Neural progenitor cell (in vitro differentiated cells): ENCODE measurements around the gene CLSTN2. TPM values are rescaled to one million over a fixed set of nuclear protein-coding genes. Genes with fewer than 3 reads are reported as not detected.

ENCODE experiments used
- DNase-seq: peaks from one replicate; pipeline ENCODE4 v3.0.0-alpha.2; 2016; ENCODE audit warnings: low spot score
- H2AFZ ChIP-seq: fragments of 200-600 bp; sonication (generic); replicated peaks from 2 replicates; pipeline ENCODE4 v1.6.1; 2016; ENCODE audit warnings: antibody characterized with exemption
- H3F3A ChIP-seq: fragments of 200-600 bp; sonication (generic); 2 replicates; pipeline ENCODE4 v1.6.1; 2016; ENCODE audit warnings: antibody characterized with exemption, low read depth
- H3K27ac ChIP-seq: fragments of 200-600 bp; sonication (generic); 2 replicates; pipeline ENCODE4 v1.5.1; 2016; ENCODE audit warnings: mild to moderate bottlenecking
- H3K27me3 ChIP-seq: fragments of 200-600 bp; sonication (generic); 2 replicates; pipeline ENCODE4 v1.6.1; 2016; ENCODE audit warnings: mild to moderate bottlenecking, moderate library complexity
- H3K36me3 ChIP-seq: fragments of 200-600 bp; sonication (generic); 2 replicates; pipeline ENCODE4 v1.5.1; 2016
- H3K4me1 ChIP-seq: fragments of 200-600 bp; sonication (generic); 2 replicates; pipeline ENCODE4 v1.6.1; 2016; ENCODE audit warnings: mixed run types
- H3K4me2 ChIP-seq: fragments of 200-600 bp; sonication (generic); 2 replicates; pipeline ENCODE4 v1.6.1; 2016
- H3K4me3 ChIP-seq: fragments of 200-600 bp; sonication (generic); 2 replicates; pipeline ENCODE4 v1.5.1; 2016
- H3K79me2 ChIP-seq: fragments of 200-600 bp; sonication (generic); 2 replicates; pipeline ENCODE4 v1.6.1; 2016; ENCODE audit warnings: low read depth
- H3K9ac ChIP-seq: fragments of 200-600 bp; sonication (generic); 2 replicates; pipeline ENCODE4 v1.6.1; 2016
- H3K9me3 ChIP-seq: fragments of 200-600 bp; sonication (generic); 2 replicates; pipeline ENCODE4 v1.5.1; 2016; ENCODE audit warnings: low read depth
- H4K20me1 ChIP-seq: fragments of 200-600 bp; sonication (generic); 2 replicates; pipeline ENCODE4 v1.6.1; 2016; ENCODE audit warnings: low read depth
- H3K27ac Mint-ChIP-seq: 3 replicates; pipeline ENCODE4 v1.8.0; 2021; ENCODE audit warnings: mixed read lengths
- H3K27me3 Mint-ChIP-seq: 2 replicates; pipeline ENCODE4 v1.8.0; 2022; ENCODE audit warnings: low read depth, mild to moderate bottlenecking, inconsistent platforms, moderate library complexity, mixed read lengths; ENCODE audit not compliant: insufficient read depth
- H3K36me3 Mint-ChIP-seq: 3 replicates; pipeline ENCODE4 v1.8.0; 2021; ENCODE audit warnings: mixed read lengths
- H3K4me1 Mint-ChIP-seq: 3 replicates; pipeline ENCODE4 v1.8.0; 2021; ENCODE audit warnings: mixed read lengths
- H3K4me3 Mint-ChIP-seq: 3 replicates; pipeline ENCODE4 v1.8.0; 2021; ENCODE audit warnings: mild to moderate bottlenecking, moderate library complexity, mixed read lengths
- H3K9me3 Mint-ChIP-seq: 3 replicates; pipeline ENCODE4 v1.8.0; 2020; ENCODE audit warnings: mixed read lengths
- EZH2 ChIP-seq: fragments of 200-600 bp; sonication (generic); IDR thresholded peaks from 2 replicates; pipeline ENCODE4 v1.6.1; 2017; ENCODE audit warnings: antibody characterized with exemption, mild to moderate bottlenecking, moderate library complexity
- EZH2phosphoT487 ChIP-seq: fragments of 200-600 bp; sonication (generic); IDR thresholded peaks from 2 replicates; pipeline ENCODE4 v1.6.1; 2017; ENCODE audit warnings: antibody characterized with exemption
- total RNA-seq: library from RNA; depleted of rRNA; stranded (reverse); fragments of >200 nt; gene quantifications from 2 replicates; pipeline ENCODE4 v1.2.3, GENCODE V29; 2015; ENCODE audit warnings: low replicate concordance
- TF ChIP-seq, protein P1 (sequence below): fragments of 200-600 bp; sonication (generic); IDR thresholded peaks from 2 replicates; pipeline ENCODE4 v1.5.1; 2017; ENCODE audit warnings: antibody characterized with exemption, mild to moderate bottlenecking

The CLSTN2 gene
- total RNA-seq, 1 donor from 2014 or later, result 0.22 TPM

DNA sequence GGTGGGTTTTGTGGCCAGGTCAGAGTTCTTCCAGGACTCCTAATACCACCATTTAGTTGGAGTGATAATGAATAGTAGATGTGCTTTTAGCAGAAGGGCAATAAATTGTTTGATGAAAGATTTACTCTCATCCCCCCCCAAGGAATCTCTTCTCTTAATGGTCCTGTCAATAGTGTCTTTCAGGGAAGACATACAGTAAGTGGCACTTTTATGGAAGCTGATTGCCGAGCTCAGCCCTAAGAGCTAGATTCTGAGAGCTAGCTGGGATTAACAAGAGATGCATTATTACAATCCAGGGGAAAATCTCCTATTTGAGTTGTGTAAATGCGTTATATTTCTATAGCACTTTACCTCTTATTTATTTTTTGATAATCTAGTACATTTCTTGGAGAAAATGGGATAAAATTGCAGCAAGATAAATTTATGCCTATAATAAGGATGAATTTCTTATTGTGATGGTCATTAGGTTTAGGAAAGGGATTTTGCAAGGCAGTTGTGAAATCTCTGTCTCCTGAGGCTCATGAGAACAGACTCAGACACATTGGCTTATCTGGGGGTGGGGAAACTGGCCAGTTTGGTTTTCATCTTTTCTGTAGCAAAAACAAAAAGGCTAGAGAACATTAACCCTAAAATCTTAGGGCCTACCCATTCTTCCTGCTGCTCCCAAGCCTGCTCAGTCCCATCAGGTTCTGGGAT lies 41.6 kb upstream of the CLSTN2 start:
- Histone ChIP-seq H3F3A (no peaks in the 10 kb centered on the region), H4K20me1 (no peaks in the 10 kb centered on the region), H3K9me3 (no peaks in the 10 kb centered on the region), H3K79me2 (no peaks in the 10 kb centered on the region), H3K4me2 (no peak overlapping the region), H3K27ac (no peak overlapping the region), H3K9ac (no peak overlapping the region), H3K4me1 (no peaks in the 10 kb centered on the region), H3K27me3 (no peaks in the 10 kb centered on the region), H3K4me3 (no peak overlapping the region), H2AFZ (no peak overlapping the region), H3K36me3 (no peaks in the 10 kb centered on the region)
- no peak for DNase-seq
- no peak overlapping the region for H3K27ac Mint-ChIP-seq
- no peak overlapping the region for H3K4me3 Mint-ChIP-seq
- no peak for TF ChIP-seq EZH2
- TF ChIP-seq, protein P1, sequence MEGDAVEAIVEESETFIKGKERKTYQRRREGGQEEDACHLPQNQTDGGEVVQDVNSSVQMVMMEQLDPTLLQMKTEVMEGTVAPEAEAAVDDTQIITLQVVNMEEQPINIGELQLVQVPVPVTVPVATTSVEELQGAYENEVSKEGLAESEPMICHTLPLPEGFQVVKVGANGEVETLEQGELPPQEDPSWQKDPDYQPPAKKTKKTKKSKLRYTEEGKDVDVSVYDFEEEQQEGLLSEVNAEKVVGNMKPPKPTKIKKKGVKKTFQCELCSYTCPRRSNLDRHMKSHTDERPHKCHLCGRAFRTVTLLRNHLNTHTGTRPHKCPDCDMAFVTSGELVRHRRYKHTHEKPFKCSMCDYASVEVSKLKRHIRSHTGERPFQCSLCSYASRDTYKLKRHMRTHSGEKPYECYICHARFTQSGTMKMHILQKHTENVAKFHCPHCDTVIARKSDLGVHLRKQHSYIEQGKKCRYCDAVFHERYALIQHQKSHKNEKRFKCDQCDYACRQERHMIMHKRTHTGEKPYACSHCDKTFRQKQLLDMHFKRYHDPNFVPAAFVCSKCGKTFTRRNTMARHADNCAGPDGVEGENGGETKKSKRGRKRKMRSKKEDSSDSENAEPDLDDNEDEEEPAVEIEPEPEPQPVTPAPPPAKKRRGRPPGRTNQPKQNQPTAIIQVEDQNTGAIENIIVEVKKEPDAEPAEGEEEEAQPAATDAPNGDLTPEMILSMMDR, result no peak
- no peak for TF ChIP-seq EZH2phosphoT487
- H3K4me1 Mint-ChIP-seq, result no peaks in the 10 kb centered on the region
- H3K27me3 Mint-ChIP-seq, result no peaks in the 10 kb centered on the region
- no peaks in the 10 kb centered on the region for H3K9me3 Mint-ChIP-seq
- H3K36me3 Mint-ChIP-seq, result no peaks in the 10 kb centered on the region

DNA sequence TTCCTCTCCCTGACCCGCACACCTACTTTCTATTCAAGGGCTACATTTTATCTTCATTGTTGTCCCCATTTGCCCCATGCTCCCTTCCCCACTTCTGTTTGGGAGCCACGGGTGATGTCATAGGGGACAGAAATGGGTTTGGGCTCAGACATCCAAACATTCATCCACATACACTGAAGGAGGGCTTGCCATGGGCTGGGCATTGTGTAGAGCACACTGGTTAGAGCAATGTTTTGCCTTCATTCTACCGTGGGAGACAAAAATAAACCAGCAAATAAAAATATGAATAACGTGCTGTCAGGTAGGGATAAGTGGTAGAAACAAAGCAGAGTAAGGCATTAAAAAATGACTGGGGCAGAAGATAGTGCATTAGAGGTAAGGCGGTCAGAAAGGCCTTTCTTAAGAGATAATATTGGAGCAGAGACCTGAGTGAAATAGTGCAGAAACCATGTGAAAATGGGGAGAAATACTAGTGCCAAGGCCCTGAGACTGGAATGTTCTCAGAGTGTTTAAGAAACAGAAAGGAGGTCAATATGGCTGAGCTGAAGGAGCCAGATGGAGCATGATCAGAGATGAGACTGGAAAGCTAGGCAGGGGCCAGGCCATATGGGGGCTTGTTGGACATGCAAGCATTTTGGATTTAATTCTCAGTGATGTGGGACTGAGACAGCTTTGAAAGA lies 40.9 kb upstream of the CLSTN2 start:
- no peak overlapping the region for H3K4me2 ChIP-seq
- Mint-ChIP-seq H3K9me3 (no peaks in the 10 kb centered on the region), H3K36me3 (no peaks in the 10 kb centered on the region), H3K27ac (no peak overlapping the region), H3K27me3 (no peaks in the 10 kb centered on the region), H3K4me1 (no peaks in the 10 kb centered on the region), H3K4me3 (no peak overlapping the region)
- no peaks in the 10 kb centered on the region for H4K20me1 ChIP-seq
- H2AFZ ChIP-seq, result no peak overlapping the region
- H3K4me3 ChIP-seq, result no peak overlapping the region
- H3F3A ChIP-seq, result no peaks in the 10 kb centered on the region
- H3K9ac ChIP-seq, result no peak overlapping the region
- no peaks in the 10 kb centered on the region for H3K4me1 ChIP-seq
- no peak for DNase-seq
- H3K79me2 ChIP-seq, result no peaks in the 10 kb centered on the region
- no peaks in the 10 kb centered on the region for H3K27me3 ChIP-seq
- H3K9me3 ChIP-seq, result no peaks in the 10 kb centered on the region
- no peak overlapping the region for H3K27ac ChIP-seq
- TF ChIP-seq, protein P1, result no peak
- H3K36me3 ChIP-seq, result no peaks in the 10 kb centered on the region

DNA sequence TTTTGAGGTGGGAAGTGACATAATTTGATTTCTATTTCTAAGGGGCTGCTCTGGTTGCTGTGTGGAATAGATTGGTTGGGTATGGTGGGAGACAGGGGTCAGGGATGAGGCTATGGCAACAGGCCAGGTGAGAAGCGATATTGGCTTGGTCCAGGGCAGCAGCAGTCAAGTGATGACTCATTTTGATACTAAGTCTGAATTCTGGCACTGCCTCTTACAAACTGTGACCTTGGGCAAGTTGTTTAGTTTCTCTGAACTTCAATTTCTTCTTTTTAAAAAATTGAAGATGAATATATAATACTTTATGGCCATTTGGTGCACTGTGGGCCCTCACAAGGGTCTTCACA lies 40.4 kb upstream of the CLSTN2 start:
- Histone ChIP-seq H3K79me2 (no peaks in the 10 kb centered on the region), H3K27me3 (no peaks in the 10 kb centered on the region), H3K9me3 (no peaks in the 10 kb centered on the region), H3K36me3 (no peaks in the 10 kb centered on the region), H2AFZ (no peak overlapping the region), H3K27ac (no peak overlapping the region), H3K9ac (no peak overlapping the region), H3K4me3 (no peak overlapping the region), H4K20me1 (no peaks in the 10 kb centered on the region), H3K4me2 (no peak overlapping the region), H3F3A (no peaks in the 10 kb centered on the region), H3K4me1 (no peaks in the 10 kb centered on the region)
- TF ChIP-seq, protein P1, result no peak
- no peak for TF ChIP-seq EZH2phosphoT487
- TF ChIP-seq EZH2, result no peak
- no peak overlapping the region for H3K4me3 Mint-ChIP-seq
- no peak overlapping the region for H3K27ac Mint-ChIP-seq
- no peaks in the 10 kb centered on the region for H3K9me3 Mint-ChIP-seq
- no peak for DNase-seq
- H3K27me3 Mint-ChIP-seq, result no peaks in the 10 kb centered on the region
- H3K36me3 Mint-ChIP-seq, result no peaks in the 10 kb centered on the region
- no peaks in the 10 kb centered on the region for H3K4me1 Mint-ChIP-seq
